ENCODE measurements around the gene NBEA.
"Not testable (repeated sequence)": the region's sequence is repeated elsewhere in the genome, so short reads cannot be mapped to it uniquely, and the experiment has no call there.

DNA sequence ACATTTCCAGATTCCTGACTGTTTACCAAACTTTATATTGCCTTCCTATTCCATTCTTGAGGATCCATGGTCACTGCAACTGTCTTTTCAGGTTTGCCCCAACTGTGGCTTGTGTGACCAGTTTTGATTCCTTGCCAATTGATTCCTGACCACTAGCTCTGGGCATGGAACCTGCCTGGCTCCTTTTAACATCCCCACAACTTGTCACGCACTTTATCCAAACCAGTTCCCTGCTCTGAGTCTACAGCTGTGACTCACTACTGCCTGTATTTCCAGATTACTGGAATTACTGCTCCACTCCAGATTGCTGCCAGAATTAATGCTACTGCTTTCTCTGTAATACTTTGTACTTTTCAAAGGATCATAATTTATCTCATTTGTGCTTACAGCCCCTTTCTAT is 13.4 kb upstream of the NBEA start:
- not testable (repeated sequence) for TF ChIP-seq EZH2 (IDR thresholded peaks at IDR 0.05); TCF7L2 (IDR thresholded peaks at IDR 0.05; ENCODE audit: borderline replicate concordance, extremely low read depth, insufficient read depth, insufficient read length); CBX3 (IDR thresholded peaks at IDR 0.05; ENCODE audit: low read depth); SRF (IDR thresholded peaks at IDR 0.05; ENCODE audit: low read depth); YY1 (IDR thresholded peaks at IDR 0.05; ENCODE audit: extremely low read depth, insufficient replicate concordance, low read depth, low read length); SIN3A (IDR thresholded peaks at IDR 0.05; ENCODE audit: low read depth); RAD21 (IDR thresholded peaks at IDR 0.05; ENCODE audit: low read depth); EZH2phosphoT487 (IDR thresholded peaks at IDR 0.05; ENCODE audit: borderline replicate concordance); JUND (IDR thresholded peaks at IDR 0.05); POLR2AphosphoS5 (IDR thresholded peaks at IDR 0.05; ENCODE audit: low read depth, low read length)
- TF ChIP-seq, protein P1, sequence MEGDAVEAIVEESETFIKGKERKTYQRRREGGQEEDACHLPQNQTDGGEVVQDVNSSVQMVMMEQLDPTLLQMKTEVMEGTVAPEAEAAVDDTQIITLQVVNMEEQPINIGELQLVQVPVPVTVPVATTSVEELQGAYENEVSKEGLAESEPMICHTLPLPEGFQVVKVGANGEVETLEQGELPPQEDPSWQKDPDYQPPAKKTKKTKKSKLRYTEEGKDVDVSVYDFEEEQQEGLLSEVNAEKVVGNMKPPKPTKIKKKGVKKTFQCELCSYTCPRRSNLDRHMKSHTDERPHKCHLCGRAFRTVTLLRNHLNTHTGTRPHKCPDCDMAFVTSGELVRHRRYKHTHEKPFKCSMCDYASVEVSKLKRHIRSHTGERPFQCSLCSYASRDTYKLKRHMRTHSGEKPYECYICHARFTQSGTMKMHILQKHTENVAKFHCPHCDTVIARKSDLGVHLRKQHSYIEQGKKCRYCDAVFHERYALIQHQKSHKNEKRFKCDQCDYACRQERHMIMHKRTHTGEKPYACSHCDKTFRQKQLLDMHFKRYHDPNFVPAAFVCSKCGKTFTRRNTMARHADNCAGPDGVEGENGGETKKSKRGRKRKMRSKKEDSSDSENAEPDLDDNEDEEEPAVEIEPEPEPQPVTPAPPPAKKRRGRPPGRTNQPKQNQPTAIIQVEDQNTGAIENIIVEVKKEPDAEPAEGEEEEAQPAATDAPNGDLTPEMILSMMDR (IDR thresholded peaks at IDR 0.05 in 2 of 3, conservative IDR thresholded peaks at IDR 0.05 in 1 of 3; ENCODE audit: borderline replicate concordance in 1 of 3, insufficient read depth in 1 of 3, low read depth in 2 of 3, low read length in 2 of 3) = not testable (repeated sequence)
- TF ChIP-seq, protein P2, sequence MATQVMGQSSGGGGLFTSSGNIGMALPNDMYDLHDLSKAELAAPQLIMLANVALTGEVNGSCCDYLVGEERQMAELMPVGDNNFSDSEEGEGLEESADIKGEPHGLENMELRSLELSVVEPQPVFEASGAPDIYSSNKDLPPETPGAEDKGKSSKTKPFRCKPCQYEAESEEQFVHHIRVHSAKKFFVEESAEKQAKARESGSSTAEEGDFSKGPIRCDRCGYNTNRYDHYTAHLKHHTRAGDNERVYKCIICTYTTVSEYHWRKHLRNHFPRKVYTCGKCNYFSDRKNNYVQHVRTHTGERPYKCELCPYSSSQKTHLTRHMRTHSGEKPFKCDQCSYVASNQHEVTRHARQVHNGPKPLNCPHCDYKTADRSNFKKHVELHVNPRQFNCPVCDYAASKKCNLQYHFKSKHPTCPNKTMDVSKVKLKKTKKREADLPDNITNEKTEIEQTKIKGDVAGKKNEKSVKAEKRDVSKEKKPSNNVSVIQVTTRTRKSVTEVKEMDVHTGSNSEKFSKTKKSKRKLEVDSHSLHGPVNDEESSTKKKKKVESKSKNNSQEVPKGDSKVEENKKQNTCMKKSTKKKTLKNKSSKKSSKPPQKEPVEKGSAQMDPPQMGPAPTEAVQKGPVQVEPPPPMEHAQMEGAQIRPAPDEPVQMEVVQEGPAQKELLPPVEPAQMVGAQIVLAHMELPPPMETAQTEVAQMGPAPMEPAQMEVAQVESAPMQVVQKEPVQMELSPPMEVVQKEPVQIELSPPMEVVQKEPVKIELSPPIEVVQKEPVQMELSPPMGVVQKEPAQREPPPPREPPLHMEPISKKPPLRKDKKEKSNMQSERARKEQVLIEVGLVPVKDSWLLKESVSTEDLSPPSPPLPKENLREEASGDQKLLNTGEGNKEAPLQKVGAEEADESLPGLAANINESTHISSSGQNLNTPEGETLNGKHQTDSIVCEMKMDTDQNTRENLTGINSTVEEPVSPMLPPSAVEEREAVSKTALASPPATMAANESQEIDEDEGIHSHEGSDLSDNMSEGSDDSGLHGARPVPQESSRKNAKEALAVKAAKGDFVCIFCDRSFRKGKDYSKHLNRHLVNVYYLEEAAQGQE (IDR thresholded peaks at IDR 0.05; ENCODE audit: low read depth) = not testable (repeated sequence)
